Breast epithelium (tissue), 4 donors: Measurements from ENCODE around the gene MRPL39. TPM values are rescaled to one million over a fixed set of nuclear protein-coding genes. Genes with fewer than 3 reads are reported as not detected.

ENCODE experiments used
- DNase-seq, 2 donors: peaks; one replicate each; pipeline ENCODE4 v3.0.0-alpha.2; 2019; ENCODE audit warnings: low spot score in 2 of 2
- H3K27ac ChIP-seq, 2 donors: fragments of 200-600 bp; sonication (generic) in 1 of 2; one replicate each; pipeline ENCODE4 v1.5.1; 2016 to 2019; ENCODE audit warnings: mild to moderate bottlenecking in 1 of 2
- H3K27me3 ChIP-seq, 2 donors: fragments of 200-600 bp; sonication (generic) in 1 of 2; one replicate each; pipeline versions ENCODE4 v1.5.1 to v1.6.0; 2017 to 2019; ENCODE audit warnings: control low read depth in 1 of 2, mild to moderate bottlenecking in 1 of 2
- H3K36me3 ChIP-seq: fragments of 200-600 bp; one replicate; pipeline ENCODE4 v1.5.1; 2019
- H3K4me1 ChIP-seq, 2 donors: fragments of 200-600 bp; sonication (generic); one replicate each; pipeline ENCODE4 v1.5.1; 2016 to 2019; ENCODE audit warnings: control low read depth in 1 of 2
- H3K4me3 ChIP-seq, 3 donors: fragments of 200-600 bp; sonication (generic); 1 replicate in 2 of 3; 2 replicates in 1 of 3; pipeline ENCODE4 v1.5.1; 2016 to 2019; ENCODE audit warnings: mild to moderate bottlenecking in 3 of 3, moderate library complexity in 2 of 3
- H3K9me3 ChIP-seq, 2 donors: fragments of 200-600 bp; sonication (generic) in 1 of 2; one replicate each; pipeline ENCODE4 v1.5.1; 2016 to 2019; ENCODE audit warnings: control low read depth in 1 of 2
- POLR2A ChIP-seq: fragments of 450-650 bp; IDR thresholded peaks from one replicate; pipeline ENCODE4 v1.6.1; 2016; ENCODE audit warnings: antibody characterized with exemption, mild to moderate bottlenecking, moderate library complexity
- POLR2AphosphoS5 ChIP-seq, 3 donors: sonication (generic); formaldehyde crosslinking; IDR thresholded peaks; one replicate each; pipeline ENCODE4 v1.6.1; 2017; ENCODE audit warnings: antibody characterized with exemption in 3 of 3
- intact Hi-C: fragments of 100-400 bp; cut with DNase I; formaldehyde crosslinking; loops from one replicate; pipeline ENCODE4 v1.15.1; 2023; ENCODE audit warnings: low total_unique reads
- total RNA-seq, 3 donors: library from RNA; depleted of rRNA; stranded (reverse); fragments of >200 nt; gene quantifications; one replicate each; pipeline ENCODE4 v1.1.0, GENCODE V29; 2016
- TF ChIP-seq, protein P1 (sequence below), 3 donors: fragments of 450-650 bp; IDR thresholded peaks; one replicate each; pipeline ENCODE4 v1.5.1; 2016 to 2017; ENCODE audit warnings: antibody characterized with exemption in 3 of 3, mild to moderate bottlenecking in 3 of 3, moderate library complexity in 3 of 3

Gene MRPL39
- total RNA-seq, 3 donors from 2014 or later, result 13.0 to 28.2 (median 26.5) TPM

DNA sequence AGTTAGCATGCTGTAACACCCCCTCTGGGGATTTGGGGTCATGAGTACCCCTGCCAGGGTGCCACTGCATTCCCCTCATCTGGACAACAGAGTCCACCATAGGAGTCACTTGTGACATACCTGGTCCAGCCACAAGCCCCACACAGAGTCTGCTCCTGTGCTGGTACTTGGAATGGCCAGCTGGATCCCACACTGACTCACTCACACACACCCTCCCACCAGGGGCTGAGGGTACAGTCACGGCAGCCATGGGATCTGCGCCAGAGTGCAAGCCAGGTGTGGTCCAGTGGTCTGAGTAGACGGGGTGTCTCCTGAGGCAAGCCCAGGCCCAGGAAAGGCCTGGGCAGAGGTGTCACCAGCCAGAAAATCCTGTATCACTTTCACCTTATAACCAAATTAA, 67.7 kb downstream of the MRPL39 start:
- no peak for TF ChIP-seq POLR2A
- TF ChIP-seq, protein P1, sequence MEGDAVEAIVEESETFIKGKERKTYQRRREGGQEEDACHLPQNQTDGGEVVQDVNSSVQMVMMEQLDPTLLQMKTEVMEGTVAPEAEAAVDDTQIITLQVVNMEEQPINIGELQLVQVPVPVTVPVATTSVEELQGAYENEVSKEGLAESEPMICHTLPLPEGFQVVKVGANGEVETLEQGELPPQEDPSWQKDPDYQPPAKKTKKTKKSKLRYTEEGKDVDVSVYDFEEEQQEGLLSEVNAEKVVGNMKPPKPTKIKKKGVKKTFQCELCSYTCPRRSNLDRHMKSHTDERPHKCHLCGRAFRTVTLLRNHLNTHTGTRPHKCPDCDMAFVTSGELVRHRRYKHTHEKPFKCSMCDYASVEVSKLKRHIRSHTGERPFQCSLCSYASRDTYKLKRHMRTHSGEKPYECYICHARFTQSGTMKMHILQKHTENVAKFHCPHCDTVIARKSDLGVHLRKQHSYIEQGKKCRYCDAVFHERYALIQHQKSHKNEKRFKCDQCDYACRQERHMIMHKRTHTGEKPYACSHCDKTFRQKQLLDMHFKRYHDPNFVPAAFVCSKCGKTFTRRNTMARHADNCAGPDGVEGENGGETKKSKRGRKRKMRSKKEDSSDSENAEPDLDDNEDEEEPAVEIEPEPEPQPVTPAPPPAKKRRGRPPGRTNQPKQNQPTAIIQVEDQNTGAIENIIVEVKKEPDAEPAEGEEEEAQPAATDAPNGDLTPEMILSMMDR (IDR thresholded peaks at IDR 0.05), result no peak
- TF ChIP-seq POLR2AphosphoS5 (IDR thresholded peaks at IDR 0.05), result no peak
- Histone ChIP-seq H3K9me3 (peaks cover 8 to 28% of the 10 kb centered on the region in 2 donors), H3K4me1 (no peaks in the 10 kb centered on the region), H3K27me3 (no peaks in the 10 kb centered on the region), H3K27ac (no peak overlapping the region), H3K36me3 (no peaks in the 10 kb centered on the region), H3K4me3 (no peak overlapping the region)
- no peak for DNase-seq
- intact Hi-C loops, result no loop called here

GRCh38 chr21:25537174-25537573, 70.1 kb downstream of the MRPL39 start:
- Histone ChIP-seq H3K27ac (no peak overlapping the region), H3K9me3 (peaks cover 8 to 28% of the 10 kb centered on the region in 2 donors), H3K4me3 (no peak overlapping the region), H3K36me3 (no peaks in the 10 kb centered on the region), H3K4me1 (no peaks in the 10 kb centered on the region), H3K27me3 (no peaks in the 10 kb centered on the region)
- no peak for DNase-seq
- intact Hi-C loops, result no loop called here
- TF ChIP-seq POLR2AphosphoS5 (IDR thresholded peaks at IDR 0.05), result no peak

DNA sequence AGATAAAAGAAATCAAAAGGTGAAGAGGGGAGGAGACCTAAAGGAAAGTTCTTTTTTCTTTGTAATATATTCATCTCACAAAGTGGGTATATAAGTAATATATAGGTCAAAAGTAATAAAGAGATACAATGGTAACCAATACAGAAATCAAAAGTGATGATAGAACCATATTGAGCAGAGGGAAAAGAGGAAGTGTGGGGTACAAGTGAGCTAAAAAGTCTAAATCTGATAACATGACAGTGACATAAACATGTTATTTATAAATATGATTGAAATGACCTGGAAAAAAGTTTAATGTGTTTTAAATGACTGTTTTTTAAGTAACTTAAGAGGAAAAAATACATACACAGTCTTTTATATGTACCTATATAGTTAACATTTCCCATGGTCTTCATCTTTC, 70.5 kb downstream of the MRPL39 start:
- no peaks in the 10 kb centered on the region for H3K27me3 ChIP-seq
- no peaks in the 10 kb centered on the region for H3K4me1 ChIP-seq
- TF ChIP-seq POLR2AphosphoS5 (IDR thresholded peaks at IDR 0.05) (no peak), POLR2A (no peak)
- TF ChIP-seq, protein P1 (IDR thresholded peaks at IDR 0.05), result no peak
- no peaks in the 10 kb centered on the region for H3K36me3 ChIP-seq
- no peak overlapping the region for H3K4me3 ChIP-seq
- H3K9me3 ChIP-seq, result peaks cover 8 to 28% of the 10 kb centered on the region in 2 donors
- H3K27ac ChIP-seq, result no peak overlapping the region
- DNase-seq, result no peak
- intact Hi-C loops, result no loop called here

DNA sequence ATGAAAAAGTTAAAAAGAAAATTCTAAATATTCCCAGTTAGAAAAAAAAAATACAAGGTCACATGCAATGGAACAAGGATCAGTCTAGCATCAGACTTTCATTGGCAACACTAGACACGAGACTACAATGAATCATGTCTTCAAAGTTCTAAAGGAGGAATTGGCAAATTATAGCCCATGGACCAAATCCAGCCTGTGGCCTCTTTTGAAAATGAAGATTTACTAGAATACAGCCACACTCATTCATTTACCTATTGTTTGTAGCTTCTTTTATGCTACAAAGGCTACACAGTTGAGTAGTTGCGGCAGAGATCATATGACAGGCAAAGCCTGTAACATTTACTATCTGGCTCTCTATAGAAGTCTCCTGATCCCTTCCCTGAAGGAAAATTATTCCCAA, 71.4 kb downstream of the MRPL39 start:
- TF ChIP-seq POLR2AphosphoS5 (IDR thresholded peaks at IDR 0.05) (no peak), POLR2A (no peak)
- TF ChIP-seq, protein P1 (IDR thresholded peaks at IDR 0.05), result no peak
- Histone ChIP-seq H3K9me3 (peaks cover 8 to 28% of the 10 kb centered on the region in 2 donors), H3K4me1 (no peaks in the 10 kb centered on the region), H3K27me3 (no peaks in the 10 kb centered on the region), H3K4me3 (no peak overlapping the region), H3K27ac (no peak overlapping the region), H3K36me3 (no peaks in the 10 kb centered on the region)
- DNase-seq, result no peak
- intact Hi-C loops, result no loop called here

Other genes starting within 250 kb of the MRPL39 start
- gene JAM2, start 31.8 kb upstream of the MRPL39 start, total RNA-seq, result 10 to 100 TPM in 2 of 3 donors, 1 to 10 TPM in 1; 7.8 to 16.1 (median 11.9) TPM
- 100 to 1,000 TPM in 1 of 3 donors, 10 to 100 TPM in 2; 72.1 to 106 (median 77.3) TPM for gene ATP5PF, start 127.4 kb upstream of the MRPL39 start, total RNA-seq
- 10 to 100 TPM; 25.8 to 35.3 (median 28.8) TPM for gene GABPA, start 127.5 kb upstream of the MRPL39 start, total RNA-seq